Measurements from ENCODE around the gene PPP1R37. TPM values are rescaled to one million over a fixed set of nuclear protein-coding genes. Genes with fewer than 3 reads are reported as not detected.

The PPP1R37 gene
- total and polyA plus RNA-seq, 2 of the 13 experiments (the other 11 are each of a cell fraction or from before 2014, with no cell fraction given): 9.0 to 14.3 TPM

GRCh38 chr19:45128146-45128545 is 35.2 kb downstream of the PPP1R37 start (continued):
- TF ChIP-seq ZBTB33 (CRISPR knock-in tag; IDR thresholded peaks at IDR 0.05): peak; percentile 40; the same call in 1 of the 2 replicates
- peak; percentile 56 for TF ChIP-seq ZBTB40 (IDR thresholded peaks at IDR 0.05)
- TF ChIP-seq ZBTB40 (CRISPR knock-in tag; IDR thresholded peaks at IDR 0.05): peak; percentile 97
- TF ChIP-seq FIP1L1 (IDR thresholded peaks at IDR 0.05; ENCODE audit: borderline replicate concordance, insufficient read depth, low read depth, low read length): no peak

Measured in HepG2 (cell line).